ENCODE results near the gene INSYN2B.

Gene INSYN2B

DNA sequence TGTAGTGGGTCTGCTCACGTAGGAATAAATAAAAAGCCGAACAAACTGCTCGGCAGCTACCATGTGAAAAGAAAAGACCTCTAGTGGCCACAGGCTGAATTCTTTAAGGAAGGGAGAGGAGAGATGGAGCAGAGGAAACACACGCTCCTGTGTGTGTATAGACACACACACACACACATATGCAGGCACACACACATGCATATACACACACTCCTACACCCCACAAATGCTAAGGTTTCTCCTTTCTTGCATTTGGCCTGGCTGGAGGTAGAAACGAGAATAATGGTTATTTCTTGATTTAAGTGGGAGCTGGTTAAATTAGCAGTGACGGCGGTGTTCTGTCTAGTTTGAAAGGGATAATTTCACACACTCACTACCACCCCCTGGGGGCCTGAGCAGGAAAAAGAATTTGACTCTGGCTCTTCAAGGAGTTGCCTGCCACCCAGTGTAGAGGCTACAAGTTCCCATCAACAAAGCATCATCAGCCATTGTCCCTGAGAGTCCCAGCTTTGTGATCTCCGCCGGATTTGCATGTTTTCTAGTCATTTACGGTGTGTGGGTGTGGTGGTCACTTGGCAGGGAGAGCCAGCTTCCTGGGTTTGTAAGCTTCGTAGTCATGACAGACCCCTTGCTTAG is at the start of gene INSYN2B:
Gene INSYN2B (minus strand): TSS at position 78 of the 636 bp plus-strand sequence. CDS start 96,597 bp downstream, outside the sequence.
- DNase-seq = peak; percentile 82

DNA sequence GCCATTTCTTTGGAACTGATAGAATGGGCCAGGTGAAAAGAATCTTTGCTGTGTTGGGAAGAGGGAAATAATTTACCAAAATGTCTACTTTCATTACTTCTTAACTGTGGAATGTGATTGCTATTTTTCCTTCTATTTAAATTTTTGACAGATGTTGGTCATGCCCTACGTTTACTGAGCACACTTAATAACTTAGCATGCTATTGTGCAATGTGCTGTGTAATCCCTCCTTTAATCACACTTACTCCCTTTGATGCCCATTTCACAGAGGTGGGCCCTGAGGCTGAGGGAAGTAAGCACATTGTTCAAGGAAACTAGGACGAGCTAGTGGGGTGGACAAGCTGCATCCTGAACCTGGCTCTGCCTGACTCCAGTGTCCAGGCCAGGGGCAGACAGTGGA is 47.8 kb upstream of the INSYN2B start:
- no peak for DNase-seq

DNA sequence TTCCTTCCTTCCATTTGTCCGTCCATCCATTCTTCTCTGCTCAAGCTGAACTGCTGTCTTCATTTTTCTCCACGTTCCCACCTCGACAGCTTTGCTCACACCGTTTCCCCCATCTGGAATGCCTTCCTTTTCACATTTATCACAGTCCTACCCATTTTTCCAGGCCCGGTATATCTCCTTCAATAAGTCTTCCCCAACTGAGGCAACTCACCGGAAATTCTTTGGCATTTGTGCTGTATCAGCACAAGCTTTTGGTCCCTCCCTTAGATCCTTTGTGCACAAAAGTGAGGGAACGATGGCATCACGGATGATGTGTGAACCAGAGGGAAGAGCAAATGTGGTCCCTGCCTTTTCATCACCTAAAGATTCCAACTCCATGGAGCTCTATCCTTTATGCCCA is 45.6 kb upstream of the INSYN2B start:
- DNase-seq = no peak

DNA sequence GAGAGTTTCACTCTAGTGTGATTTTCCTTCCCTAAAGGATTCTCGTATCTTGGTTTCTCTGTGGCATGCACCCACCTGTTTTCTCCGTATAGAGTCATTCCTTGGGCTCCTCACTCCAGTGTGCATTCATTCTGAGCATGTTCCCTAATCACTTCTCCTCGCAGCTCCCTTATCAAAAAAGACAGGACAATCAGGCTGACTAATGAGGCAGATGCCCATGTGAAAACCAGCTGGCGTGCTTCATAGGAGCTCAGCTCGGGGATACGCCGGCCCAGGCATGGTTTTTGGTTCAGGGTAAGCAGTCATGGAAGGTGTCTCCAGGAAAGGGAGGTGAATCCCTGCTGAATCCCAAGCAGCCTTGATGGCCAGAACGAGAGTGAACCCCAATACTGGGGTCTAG is 41.2 kb upstream of the INSYN2B start:
- DNase-seq = no peak

DNA sequence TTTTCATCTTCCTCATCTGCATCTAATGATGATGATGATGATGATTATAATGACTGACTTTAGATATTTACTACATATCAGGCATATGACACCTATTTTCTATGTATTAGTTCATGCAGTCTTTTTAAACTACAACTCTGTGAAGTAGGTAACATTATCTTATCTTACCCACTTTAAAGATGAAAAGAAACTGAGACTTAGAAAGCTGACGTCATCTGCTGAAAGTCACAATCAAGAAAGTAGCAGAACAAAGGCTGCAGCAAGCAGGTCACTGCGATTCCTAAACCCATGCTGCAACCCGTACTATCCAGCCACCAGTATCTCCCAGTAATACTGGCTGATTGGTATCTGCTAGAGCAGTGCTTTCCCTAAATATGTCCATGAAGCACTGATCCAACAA is 40.1 kb upstream of the INSYN2B start:
- no peak for DNase-seq

DNA sequence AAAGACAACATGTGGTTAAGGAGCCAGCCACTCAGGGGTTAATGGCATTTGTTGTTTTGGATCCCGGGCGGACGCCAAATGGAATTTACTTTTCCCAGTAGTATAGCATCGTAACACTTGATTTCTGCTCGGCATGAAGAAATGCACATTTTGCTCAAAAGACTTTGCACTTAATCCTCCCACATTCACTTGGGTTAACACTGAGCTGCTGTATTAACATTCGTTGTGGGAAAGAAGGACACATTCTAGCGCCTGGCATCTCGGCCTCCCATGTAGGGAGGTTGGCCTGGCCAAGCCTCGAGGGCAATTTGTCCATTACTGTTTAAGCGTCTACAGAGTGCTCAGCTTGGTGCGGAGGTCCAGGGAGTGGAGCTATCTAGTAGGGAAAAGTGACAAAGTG is 32.3 kb upstream of the INSYN2B start:
- DNase-seq = no peak

DNA sequence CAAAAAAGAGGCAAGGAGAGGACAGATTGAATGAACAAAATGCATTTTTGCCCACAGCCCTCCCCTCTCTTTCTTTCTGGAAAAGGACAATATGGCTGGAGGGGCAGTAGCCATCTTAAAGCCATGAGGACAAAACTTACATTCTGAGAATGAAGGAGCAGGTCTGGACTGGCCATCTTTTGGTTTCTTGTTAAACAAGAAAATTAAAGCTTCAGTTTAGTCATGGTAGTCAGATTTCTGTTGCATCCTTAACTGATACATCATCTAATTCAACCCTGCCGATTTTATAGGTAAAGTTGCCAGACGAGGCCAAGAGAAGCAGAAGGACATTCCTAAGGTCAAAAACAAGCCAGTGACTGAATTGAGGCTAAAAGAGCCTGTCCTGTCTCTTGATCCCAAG is 31.5 kb upstream of the INSYN2B start:
- DNase-seq = no peak

DNA sequence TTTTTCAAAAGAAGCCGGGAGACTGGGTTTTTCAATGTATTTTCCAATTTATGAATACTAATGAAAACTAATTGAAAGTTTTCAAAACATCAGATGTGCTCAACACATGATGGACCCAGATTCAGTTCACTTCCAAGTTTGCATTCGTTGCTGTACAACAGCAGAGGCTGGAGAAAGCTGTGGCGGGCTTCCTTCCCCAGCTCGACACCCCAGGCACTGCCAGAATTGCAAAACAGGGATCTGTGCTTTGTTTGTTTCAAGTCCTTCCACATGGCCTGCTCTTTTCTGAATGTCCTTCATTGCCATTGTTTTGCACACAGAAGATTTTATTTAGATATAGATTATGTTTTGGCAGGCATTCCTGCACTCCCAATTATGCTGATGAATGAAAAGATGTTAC is 30.3 kb upstream of the INSYN2B start:
- DNase-seq = no peak

DNA sequence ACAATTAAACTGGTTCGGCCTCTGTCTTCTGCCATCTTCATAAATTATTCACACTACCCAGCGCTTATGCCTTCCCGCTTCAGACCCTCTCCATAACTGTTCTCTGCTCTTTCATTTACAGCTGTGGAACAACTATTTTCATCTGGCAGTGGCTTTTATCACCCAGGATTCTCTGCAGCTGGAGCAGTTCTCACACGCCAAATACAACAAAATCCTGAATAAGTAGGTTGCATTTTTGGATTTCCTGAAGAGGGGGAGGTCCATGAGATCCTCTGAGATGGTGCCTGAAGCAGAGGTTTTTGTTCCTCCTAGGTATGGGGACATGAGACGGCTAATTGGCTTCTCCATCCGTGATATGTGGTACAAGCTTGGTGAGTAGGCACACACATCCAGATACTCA is 28.1 kb upstream of the INSYN2B start:
- no peak for DNase-seq

DNA sequence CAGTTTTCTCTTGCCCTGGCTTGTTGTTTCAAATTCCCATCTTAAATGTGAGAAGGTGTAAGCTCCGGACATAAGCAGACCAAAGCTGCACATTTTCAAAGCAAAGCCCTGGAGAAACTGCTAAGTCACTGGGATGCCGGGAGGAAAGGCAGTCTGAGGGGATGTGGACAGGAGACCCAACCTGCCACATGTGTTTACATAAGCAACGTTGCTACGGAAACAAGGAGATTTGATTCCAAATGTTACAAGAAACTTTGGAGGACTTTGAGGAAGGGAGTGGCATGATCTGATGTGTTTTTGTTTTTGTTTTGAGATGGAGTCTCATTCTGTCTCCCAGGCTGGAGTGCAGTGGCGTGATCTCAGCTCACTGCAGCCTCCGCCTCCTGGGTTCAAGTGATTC is 25.7 kb upstream of the INSYN2B start:
- DNase-seq = no peak

DNA sequence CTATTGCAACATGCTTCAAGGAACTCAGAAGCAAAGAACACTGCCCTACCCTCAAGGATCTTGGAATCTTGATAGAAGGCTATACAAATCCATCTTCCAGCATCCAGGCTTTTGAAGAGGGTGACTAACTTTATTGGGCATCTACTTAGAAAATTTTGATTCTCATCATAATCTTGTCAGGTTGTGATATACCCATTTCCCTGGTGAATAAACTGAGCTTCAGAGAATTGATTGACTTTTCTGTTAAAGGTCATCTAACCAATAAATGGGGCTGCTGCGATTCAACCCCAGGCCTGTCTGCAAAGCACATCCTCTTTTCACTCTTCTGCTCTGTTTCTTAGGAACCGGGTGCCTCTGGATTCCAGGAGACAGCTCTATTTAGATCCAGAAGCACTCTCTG is 19.9 kb upstream of the INSYN2B start:
- DNase-seq = no peak

DNA sequence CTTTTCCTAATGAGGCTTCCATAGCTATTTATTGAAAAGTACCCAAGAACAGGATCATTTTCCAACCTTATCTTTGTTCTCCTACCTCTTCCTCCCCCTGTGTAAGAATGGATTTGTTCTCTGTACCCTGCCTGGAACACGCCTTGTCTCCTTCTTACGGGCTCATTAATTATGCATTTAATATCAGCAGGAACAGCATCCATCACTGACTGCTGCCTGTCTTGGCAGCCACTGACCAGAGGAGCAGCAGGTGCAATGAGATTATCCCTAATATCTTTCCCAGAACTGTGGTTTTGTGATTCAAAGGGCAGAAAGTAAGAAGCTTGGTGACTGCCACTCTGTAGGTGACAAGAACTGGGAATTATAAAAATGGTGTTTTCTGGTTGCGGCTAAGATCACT is 19.3 kb upstream of the INSYN2B start:
- no peak for DNase-seq

DNA sequence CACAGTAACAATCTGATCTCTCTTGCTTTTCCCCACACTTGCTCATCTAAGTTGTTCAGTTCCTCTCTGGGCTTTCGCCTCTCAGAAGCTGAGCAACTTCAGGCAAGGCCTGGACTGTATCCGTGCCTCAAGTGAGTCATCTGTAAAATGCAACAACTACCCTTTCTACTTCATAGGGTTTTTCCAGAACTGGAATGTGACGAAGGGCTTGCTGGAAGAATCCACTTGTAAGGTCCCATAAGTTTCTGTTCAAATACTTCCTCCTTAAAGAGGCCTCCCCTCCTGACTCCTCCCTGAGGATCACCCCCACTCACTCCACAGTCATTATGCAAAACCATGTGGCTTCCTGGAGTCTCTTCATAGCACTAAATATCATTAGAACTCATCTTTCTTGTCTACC is 17.5 kb upstream of the INSYN2B start:
- DNase-seq = no peak

DNA sequence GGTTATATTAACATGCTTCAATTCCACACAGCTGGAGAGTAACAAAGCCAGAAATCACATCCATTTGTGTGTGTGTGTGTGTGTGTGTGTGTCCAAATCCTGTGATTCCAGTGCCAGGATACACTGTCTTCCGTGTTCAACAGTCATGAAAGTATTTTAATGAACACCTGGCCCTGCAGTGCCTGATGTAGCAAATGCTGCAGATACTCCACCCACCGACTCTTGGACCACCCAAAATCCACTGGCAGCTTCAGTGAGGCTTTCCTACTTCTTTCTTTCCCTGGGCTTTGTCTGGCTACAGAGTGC is 13.1 kb upstream of the INSYN2B start:
- peak; percentile 47 for DNase-seq

DNA sequence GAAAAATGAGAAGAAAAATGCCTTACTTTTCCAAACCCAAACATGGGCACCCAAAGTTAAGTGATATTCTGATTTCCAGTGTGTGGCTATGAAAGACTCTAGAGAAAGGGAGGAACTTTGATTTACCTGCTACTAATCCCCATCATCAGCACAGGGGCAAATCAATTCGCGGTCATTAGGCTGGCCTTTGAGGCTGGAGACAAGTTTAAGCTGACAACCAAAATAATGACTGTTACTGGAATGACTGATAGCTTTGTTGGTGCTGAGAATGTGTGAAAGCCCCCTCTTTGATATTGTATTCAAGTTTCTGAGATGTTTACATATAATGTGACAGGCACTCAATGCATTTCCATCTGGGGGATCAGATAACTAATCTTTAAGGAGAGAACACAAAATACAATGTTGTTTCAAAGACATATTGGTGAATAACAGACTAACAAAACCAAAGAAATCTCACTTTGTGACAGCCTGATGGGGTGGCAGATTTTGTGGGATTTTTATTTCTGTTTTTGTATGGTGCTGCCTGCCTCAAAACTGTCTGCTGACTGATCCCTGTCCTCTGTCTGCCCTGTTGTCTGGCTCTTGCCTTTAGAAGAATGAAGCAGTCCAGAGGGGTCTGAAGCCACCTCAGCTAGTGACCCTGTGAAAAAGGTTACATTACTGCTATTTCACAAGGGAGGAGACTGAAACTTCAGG is 12.6 kb upstream of the INSYN2B start:
- no peak for DNase-seq

DNA sequence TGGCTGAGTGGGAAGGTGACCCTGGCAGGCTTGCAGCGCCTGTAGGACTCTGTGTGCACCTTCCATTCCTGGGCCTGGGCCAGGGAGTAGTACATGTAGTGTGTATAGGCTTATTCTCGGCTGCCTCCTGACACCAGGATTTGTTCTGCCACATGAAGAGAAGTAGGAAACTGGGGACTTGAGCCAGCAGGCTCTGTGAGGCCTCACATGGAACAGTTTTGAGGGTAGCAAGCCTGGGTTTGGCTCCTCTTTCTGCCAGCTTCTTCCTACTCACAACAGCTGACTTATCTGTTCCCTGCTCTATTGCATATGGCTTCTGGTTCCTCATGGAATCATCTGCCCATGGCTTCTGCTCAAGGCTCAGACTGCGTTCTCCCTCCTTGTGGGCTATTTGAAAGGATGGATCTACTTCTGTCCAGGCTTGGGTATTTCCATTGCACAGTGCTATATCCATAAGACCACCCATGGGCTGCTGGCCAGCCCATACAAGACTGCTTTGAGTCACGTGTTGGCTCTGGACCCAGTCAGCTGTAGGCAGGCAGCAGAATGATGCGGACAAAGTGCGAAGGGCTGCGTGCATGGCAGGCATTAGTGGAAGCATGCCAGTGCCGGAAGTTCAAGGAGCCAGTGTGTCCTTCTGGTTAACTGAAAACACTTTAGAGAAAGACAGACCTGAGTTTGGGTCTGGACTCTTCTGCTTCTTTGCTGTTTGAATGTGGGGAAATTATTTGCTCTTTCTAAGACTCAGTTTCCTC is 11.0 kb upstream of the INSYN2B start:
- DNase-seq = no peak

DNA sequence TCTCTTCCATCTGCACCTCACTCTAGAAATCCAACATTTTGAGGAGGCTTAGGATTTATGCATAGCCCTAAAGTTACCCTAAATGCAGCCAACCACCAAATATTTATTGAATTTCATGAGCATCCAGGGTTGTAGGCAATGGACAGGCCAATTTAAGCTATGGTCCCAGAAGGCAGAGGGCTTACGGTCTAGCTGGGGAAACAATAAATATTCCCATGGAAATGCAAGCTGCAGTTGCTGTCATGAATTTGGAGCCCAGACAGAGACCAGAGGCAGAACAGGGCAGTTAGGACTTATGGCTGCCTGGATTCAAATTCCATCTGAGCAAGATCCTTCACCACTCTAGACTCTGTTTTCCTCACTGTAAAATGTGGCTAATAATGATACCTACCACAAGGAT is 9.1 kb upstream of the INSYN2B start:
- DNase-seq = no peak

DNA sequence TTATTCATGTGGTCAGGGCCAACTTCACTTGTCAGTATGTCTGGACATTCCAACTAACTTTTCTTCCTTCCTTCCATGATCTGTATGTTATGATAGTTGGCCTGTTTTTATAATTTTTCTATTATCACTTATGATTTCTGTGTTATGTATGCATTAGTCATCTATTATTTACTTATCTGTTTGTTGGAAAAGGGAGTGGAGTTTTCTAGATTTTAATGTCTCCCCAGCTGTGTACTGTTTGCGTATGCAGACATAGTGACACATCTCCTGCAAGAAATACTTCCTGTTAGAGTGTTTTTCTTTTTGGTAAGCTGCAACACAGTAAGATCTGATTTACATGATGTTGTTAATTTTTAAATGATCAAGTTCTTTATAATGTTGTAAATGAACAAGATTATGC is 8.7 kb upstream of the INSYN2B start:
- no peak for DNase-seq

DNA sequence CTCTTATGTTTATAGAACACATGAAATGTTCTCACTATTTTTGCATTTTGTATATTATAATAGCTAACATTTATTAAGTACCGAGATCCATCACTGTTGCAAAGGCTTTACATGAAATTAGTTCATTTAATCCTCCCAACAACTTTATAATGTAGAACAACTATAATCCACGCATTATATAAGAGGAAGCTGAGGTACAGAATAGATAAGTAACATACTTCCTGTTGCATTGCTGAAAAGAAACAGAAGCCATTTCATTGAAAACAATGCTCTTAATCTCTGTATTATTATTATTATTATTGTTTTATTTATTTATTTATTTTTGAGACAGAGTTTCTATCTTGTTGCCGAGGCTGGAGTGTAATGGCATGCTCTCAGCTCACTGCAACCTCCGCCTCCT is 7.9 kb upstream of the INSYN2B start:
- no peak for DNase-seq

DNA sequence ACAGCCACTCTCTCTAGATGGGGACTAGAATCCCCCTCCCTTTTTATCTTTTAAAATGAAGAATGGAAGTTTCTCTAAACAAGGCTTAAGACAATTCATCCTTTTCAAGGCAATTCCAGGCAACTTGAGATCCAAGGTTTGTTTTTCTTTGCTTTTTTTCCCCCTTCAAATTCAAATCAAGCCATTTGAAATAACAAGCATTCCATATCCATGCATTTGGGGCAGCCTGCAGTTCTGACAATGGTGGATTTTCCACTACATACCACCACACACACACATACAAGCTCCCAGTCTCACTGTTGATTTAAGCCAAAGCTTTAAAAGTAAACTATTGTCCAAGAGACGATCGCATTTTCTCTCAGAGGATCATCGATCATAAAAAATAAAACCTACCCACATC is 424 bp downstream of the INSYN2B start:
- no peak for DNase-seq

DNA sequence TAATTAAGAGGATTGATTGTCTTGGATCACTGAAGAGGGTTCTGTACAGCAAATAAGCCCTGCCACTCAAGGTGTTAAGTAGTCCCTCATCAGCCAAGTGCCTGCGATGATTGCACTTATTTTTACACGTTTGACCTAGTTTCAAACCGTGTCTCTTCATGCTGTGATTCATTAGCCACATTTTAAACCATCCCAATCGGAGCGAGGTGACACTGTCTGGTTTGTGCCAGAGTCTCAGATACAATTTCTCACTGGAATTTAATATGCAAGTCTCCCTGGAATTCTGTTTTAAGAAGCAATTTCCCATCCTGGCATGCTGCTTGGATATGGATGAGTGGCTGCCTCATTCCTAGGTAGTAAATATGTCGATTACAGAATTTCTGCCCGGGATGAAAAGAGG is 1.6 kb downstream of the INSYN2B start:
- no peak for DNase-seq

DNA sequence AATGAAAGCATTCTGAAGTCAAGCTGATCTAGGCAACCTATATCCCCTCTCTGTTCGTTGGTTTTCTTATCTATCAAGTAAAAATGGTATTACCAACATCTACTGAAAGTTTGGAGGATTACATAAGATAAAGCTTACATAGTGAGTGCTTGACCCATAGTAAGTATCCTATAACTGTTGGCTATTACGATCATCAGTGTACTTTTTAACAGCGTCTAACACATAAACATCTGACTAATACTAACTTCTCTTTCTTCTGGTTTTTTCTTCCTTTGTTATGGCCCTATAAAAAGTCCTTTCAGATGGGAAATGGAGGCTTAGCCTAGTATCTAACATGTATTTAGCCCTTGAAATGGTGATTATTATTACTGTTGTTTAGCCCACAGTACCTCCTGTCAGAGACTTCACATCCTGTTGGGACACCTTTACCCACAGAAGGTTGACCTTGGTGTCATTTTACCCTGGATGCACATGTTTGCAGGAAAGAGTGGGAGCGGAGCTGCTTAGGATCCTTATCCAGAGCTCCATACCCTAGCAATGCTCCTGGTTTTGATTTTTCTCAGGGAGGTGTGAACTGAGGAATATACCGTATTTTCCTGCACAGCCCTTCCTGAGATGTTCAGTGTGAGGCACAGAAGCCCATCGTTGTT is 6.0 kb downstream of the INSYN2B start:
- DNase-seq = no peak

DNA sequence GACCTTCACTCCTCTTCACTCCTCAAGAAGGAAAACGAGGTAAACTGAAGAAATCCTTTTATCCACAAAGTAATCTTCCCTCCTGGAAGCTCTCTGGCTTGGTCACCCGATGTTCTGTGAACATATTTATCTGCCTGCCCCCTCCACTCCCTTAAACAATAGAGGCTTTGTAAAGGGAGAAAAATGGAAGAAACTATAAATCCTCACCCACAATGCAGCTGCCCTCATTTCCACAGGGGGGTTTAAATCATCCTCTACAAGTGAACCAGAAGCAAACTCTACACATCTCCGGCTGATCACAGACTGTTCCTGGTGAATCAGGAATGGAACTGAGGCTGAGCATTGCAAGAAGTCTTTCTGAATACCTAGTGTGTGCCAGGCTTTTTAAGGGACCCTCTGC is 7.2 kb downstream of the INSYN2B start:
- no peak for DNase-seq

DNA sequence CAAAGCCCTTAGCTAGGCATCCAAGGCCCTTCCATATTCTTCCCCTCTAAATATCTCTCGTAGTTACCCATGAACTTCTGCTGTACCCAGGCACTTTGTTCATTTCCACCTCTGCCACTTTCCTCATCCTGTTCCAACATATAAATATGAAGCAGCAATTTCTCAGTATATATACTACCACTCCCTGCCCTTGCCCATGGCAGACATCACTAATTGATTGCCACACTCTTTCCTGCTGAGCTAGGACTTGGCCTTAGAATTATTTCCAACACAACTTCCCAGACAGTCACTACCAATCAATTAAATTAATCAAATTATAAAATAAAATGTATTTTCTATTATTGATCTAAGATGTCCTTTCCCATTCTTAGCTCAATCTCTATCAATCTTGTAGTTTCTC is 8.5 kb downstream of the INSYN2B start:
- DNase-seq = no peak
